ENCODE data around the gene OGFOD3. TPM values are rescaled to one million over a fixed set of nuclear protein-coding genes. Genes with fewer than 3 reads are reported as not detected.

The OGFOD3 gene
- total RNA-seq, 1 donor from 2014 or later = 31.3 TPM

DNA sequence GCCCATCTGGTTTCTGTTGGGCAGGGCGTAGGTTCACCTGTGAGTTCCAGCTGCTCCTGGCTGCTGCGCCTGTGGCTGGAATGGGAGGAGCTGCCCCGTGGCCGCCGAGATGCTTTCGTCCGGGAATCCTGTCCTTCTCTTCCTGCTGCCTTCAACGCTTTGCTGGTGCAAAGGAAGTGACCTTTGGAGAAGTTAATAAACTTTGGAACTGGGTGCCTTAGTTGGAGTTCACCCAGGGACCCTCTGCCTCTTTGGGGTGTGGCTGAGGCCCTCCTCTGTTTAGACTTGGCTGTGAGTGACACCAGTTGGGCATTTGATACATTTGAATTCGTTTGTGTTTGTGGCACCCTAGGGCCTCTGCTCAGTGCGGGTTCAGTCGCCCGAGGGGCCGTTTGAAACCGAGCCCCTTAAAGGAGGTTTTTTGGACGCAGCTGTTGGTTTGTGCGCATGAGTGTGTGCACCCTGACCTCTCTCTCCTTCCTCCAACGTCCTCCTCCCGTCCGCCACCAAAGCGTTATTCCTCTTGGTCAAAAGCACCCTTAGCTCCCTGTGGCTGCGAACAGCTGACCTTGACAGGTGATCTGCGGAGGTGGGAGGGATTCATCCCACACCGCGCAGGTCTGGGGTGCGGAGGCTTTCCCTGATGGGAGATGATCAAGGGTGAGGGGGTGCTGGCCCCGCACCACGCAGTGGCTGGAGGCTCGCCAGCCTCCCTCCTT lies 75.9 kb downstream of the OGFOD3 start:
- Mint-ChIP-seq H3K27ac (no peak overlapping the region), H3K36me3 (ENCODE audit: insufficient read depth) (no peaks in the 10 kb centered on the region), H3K4me3 (ENCODE audit: low read depth) (no peak overlapping the region), H3K9me3 (ENCODE audit: low read depth) (no peaks in the 10 kb centered on the region), H3K4me1 (ENCODE audit: low read depth) (peaks cover 11% of the 10 kb centered on the region), H3K27me3 (peaks cover 16% of the 10 kb centered on the region)
- DNase-seq (ENCODE audit: low spot score, unreplicated experiment) = no peak
- TF ChIP-seq, protein P1, sequence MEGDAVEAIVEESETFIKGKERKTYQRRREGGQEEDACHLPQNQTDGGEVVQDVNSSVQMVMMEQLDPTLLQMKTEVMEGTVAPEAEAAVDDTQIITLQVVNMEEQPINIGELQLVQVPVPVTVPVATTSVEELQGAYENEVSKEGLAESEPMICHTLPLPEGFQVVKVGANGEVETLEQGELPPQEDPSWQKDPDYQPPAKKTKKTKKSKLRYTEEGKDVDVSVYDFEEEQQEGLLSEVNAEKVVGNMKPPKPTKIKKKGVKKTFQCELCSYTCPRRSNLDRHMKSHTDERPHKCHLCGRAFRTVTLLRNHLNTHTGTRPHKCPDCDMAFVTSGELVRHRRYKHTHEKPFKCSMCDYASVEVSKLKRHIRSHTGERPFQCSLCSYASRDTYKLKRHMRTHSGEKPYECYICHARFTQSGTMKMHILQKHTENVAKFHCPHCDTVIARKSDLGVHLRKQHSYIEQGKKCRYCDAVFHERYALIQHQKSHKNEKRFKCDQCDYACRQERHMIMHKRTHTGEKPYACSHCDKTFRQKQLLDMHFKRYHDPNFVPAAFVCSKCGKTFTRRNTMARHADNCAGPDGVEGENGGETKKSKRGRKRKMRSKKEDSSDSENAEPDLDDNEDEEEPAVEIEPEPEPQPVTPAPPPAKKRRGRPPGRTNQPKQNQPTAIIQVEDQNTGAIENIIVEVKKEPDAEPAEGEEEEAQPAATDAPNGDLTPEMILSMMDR (IDR thresholded peaks at IDR 0.05; ENCODE audit: unreplicated experiment) = no peak

DNA sequence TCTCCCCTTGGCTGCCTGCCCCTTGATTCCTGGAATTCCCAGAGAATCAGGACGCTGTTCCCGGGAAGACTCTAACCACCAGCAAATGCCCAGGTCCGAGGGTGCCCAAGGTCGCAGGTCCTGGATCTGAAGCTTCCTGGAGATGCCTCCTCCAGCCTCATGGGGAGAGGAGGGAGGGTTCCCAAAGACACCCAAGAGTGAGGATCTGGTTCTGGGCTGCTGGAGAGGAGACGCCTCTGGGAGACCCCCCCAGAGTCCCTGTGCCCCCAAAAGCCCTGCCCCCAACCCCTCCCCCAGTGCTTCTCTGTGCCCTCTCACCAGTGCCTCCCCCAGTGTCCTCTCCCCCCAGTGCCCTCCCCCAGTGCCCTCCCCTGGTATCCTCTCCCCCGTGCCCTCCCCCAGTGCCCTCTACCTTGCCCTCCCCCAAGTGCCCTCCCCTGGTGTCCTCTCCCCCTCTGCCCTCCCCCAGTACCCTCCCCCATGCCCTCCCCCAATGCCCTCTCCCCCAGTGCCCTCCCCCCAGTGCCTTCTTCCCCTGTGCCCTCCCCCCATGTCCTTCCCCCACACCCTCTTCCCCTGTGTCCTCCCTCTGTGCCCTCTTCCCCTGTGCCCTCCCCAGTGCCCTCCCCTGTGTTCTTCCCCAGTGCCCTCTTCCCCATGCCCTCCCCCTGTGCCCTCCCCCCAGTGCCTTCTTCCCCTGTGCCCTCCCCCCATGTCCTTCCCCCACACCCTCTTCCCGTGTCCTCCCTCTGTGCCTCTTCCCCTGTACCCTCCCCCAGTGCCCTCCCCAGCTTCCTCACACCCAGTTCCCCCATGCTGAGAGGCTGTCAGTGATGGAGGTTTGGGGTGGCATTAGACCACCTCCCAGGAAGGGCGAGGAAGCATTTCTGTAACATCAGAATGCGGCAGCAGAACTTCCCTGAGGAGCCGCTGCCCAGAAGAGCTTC lies 78.5 kb downstream of the OGFOD3 start:
- peaks cover 9% of the 10 kb centered on the region for H3K4me1 Mint-ChIP-seq (ENCODE audit: low read depth)
- peaks cover 31% of the 10 kb centered on the region for H3K27me3 Mint-ChIP-seq
- TF ChIP-seq, protein P1 (IDR thresholded peaks at IDR 0.05; ENCODE audit: unreplicated experiment) = no peak
- H3K36me3 Mint-ChIP-seq (ENCODE audit: insufficient read depth) = no peaks in the 10 kb centered on the region
- DNase-seq (ENCODE audit: low spot score, unreplicated experiment) = no peak
- no peak overlapping the region for H3K27ac Mint-ChIP-seq
- no peaks in the 10 kb centered on the region for H3K9me3 Mint-ChIP-seq (ENCODE audit: low read depth)
- no peak overlapping the region for H3K4me3 Mint-ChIP-seq (ENCODE audit: low read depth)

Other genes starting within 250 kb of the OGFOD3 start
- 79.0 and 79.3 TPM in 2 replicates for gene CCDC57, start 205.7 kb downstream of the OGFOD3 start, total RNA-seq
- gene SLC16A3, start 189.5 kb downstream of the OGFOD3 start, total RNA-seq = 5.4 and 5.9 TPM in 2 replicates
- 224 and 227 TPM in 2 replicates for gene CSNK1D, start 144.9 kb downstream of the OGFOD3 start, total RNA-seq
- gene CD7, start 101.0 kb downstream of the OGFOD3 start, total RNA-seq = 0.31 and 0.46 TPM in 2 replicates
- gene SECTM1, start 84.8 kb downstream of the OGFOD3 start, total RNA-seq = not detected in 2 replicates
- 0.24 TPM in 1 of 2 replicates, not detected in the other for gene TEX19, start 59.3 kb downstream of the OGFOD3 start, total RNA-seq
- gene UTS2R, start 46.8 kb downstream of the OGFOD3 start, total RNA-seq = 0.22 TPM in 2 replicates
- 76.7 and 86.4 TPM in 2 replicates for gene HEXD, start 239 bp downstream of the OGFOD3 start, total RNA-seq
- gene CYBC1, start 32.2 kb upstream of the OGFOD3 start, total RNA-seq = 109 and 117 TPM in 2 replicates
- 86.9 and 94.0 TPM in 2 replicates for gene NARF, start 40.2 kb upstream of the OGFOD3 start, total RNA-seq
- 71.8 and 76.6 TPM in 2 replicates for gene FOXK2, start 101.1 kb upstream of the OGFOD3 start, total RNA-seq
- 75.8 and 77.6 TPM in 2 replicates for gene WDR45B, start 229.9 kb upstream of the OGFOD3 start, total RNA-seq

Data from progenitor cell of endocrine pancreas (in vitro differentiated cells).